ENCODE measurements around the gene TTPAL. TPM values are rescaled to one million over a fixed set of nuclear protein-coding genes. Genes with fewer than 3 reads are reported as not detected.

The TTPAL gene
- total RNA-seq, 4 donors from 2014 or later, result 9.2 to 21.8 (median 13.8) TPM

GRCh38 chr20:44431118-44431501 is 44.6 kb upstream of the TTPAL start:
- Histone ChIP-seq H3K27ac (no peak overlapping the region), H3K36me3 (no peaks in the 10 kb centered on the region), H3K4me1 (no peaks in the 10 kb centered on the region), H3K4me3 (no peak overlapping the region), H3K27me3 (peaks cover 44% of the 10 kb centered on the region), H3K9me3 (no peaks in the 10 kb centered on the region)
- WGBS, 2 donors (ENCODE audit: low coverage in 1 of 2), result 60% methylated on average over 2 of the region's 4 CpGs; no CpG with 5 or more reads in 1 of the 2 donors
- ATAC-seq, result no peak
- TF ChIP-seq EP300 (IDR thresholded peaks at IDR 0.05) (no peak), POLR2A (IDR thresholded peaks at IDR 0.05) (no peak), POLR2AphosphoS5 (IDR thresholded peaks at IDR 0.05) (no peak)
- TF ChIP-seq, protein P1, sequence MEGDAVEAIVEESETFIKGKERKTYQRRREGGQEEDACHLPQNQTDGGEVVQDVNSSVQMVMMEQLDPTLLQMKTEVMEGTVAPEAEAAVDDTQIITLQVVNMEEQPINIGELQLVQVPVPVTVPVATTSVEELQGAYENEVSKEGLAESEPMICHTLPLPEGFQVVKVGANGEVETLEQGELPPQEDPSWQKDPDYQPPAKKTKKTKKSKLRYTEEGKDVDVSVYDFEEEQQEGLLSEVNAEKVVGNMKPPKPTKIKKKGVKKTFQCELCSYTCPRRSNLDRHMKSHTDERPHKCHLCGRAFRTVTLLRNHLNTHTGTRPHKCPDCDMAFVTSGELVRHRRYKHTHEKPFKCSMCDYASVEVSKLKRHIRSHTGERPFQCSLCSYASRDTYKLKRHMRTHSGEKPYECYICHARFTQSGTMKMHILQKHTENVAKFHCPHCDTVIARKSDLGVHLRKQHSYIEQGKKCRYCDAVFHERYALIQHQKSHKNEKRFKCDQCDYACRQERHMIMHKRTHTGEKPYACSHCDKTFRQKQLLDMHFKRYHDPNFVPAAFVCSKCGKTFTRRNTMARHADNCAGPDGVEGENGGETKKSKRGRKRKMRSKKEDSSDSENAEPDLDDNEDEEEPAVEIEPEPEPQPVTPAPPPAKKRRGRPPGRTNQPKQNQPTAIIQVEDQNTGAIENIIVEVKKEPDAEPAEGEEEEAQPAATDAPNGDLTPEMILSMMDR (IDR thresholded peaks at IDR 0.05), result no peak

- H3K4me3 ChIP-seq, result no peak overlapping the region
- H3K27me3 ChIP-seq, result peaks cover 44% of the 10 kb centered on the region
- TF ChIP-seq, protein P1 (IDR thresholded peaks at IDR 0.05), result no peak
- TF ChIP-seq POLR2A (IDR thresholded peaks at IDR 0.05), result no peak
- no peak for TF ChIP-seq POLR2AphosphoS5 (IDR thresholded peaks at IDR 0.05)
- no peak for TF ChIP-seq EP300 (IDR thresholded peaks at IDR 0.05)
- no peak for ATAC-seq
- 41% methylated on average over 5 of the region's 11 CpGs; no CpG with 5 or more reads in 1 of the 2 donors for WGBS, 2 donors (ENCODE audit: low coverage in 1 of 2)
- no peaks in the 10 kb centered on the region for H3K9me3 ChIP-seq
- no peaks in the 10 kb centered on the region for H3K4me1 ChIP-seq
- no peaks in the 10 kb centered on the region for H3K36me3 ChIP-seq
- no peak overlapping the region for H3K27ac ChIP-seq
Measured at GRCh38 chr20:44431502-44432234, 44.0 kb upstream of the TTPAL start.

- WGBS, 2 donors (ENCODE audit: low coverage in 1 of 2), result 70 to 77% methylated on average over 2 to 6 of the region's 8 CpGs
- Histone ChIP-seq H3K27ac (no peak overlapping the region), H3K27me3 (peaks cover 44% of the 10 kb centered on the region), H3K36me3 (no peaks in the 10 kb centered on the region), H3K4me1 (no peaks in the 10 kb centered on the region), H3K4me3 (no peak overlapping the region), H3K9me3 (no peaks in the 10 kb centered on the region)
- no peak for TF ChIP-seq POLR2A (IDR thresholded peaks at IDR 0.05)
- TF ChIP-seq, protein P1 (IDR thresholded peaks at IDR 0.05), result no peak
- TF ChIP-seq EP300 (IDR thresholded peaks at IDR 0.05), result no peak
- no peak for TF ChIP-seq POLR2AphosphoS5 (IDR thresholded peaks at IDR 0.05)
- no peak for ATAC-seq
Measured at GRCh38 chr20:44432618-44433577, 42.8 kb upstream of the TTPAL start.

DNA sequence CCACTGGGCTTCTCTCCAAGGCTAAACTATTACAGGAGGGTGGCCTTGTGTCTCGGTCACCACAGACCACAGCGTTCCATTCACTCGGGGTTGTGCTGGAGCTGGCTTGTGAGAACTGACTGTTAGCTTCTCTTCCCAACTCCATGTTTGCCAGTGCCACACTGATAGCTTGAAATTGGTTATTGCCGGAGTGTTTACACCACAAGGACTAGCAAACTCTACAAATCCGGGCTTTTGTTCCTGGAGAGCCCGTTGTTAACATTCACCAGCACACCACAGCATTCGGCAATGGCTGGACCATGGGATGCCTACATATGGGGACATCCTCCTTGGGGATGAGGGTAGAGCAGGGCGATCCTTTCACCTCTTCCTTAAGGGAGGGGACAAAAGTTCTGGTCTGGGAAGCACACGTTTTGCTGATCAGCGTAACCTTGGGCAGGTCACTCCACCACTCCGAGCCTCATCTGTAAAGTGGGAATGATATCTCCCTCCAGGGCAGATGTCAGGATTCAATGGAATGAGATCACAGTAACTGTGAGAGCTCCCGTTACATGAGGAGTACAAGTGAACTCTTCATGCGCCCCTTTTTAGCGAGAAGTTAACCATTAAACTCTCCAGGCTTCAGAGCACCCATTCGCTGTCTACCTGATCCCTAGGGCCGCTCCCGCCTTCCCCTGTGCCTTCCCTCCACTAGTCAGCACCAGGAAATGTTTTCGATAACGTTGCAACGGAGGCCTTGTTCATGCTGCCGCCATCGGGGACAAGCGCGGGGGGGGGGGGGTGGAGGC is 41.7 kb upstream of the TTPAL start:
- H3K36me3 ChIP-seq, result no peaks in the 10 kb centered on the region
- H3K4me1 ChIP-seq, result no peaks in the 10 kb centered on the region
- TF ChIP-seq POLR2AphosphoS5 (IDR thresholded peaks at IDR 0.05) (no peak), POLR2A (IDR thresholded peaks at IDR 0.05) (no peak), EP300 (IDR thresholded peaks at IDR 0.05) (no peak)
- TF ChIP-seq, protein P1 (IDR thresholded peaks at IDR 0.05), result no peak
- WGBS, 2 donors (ENCODE audit: low coverage in 1 of 2), result 67 to 80% methylated on average over 6 of the region's 24 CpGs
- H3K4me3 ChIP-seq, result no peak overlapping the region
- H3K27me3 ChIP-seq, result peaks cover 44% of the 10 kb centered on the region
- no peak overlapping the region for H3K27ac ChIP-seq
- H3K9me3 ChIP-seq, result no peaks in the 10 kb centered on the region
- no peak for ATAC-seq

Data from gastroesophageal sphincter (tissue), 4 donors.